Epithelial cell of prostate (primary cell): Measurements from ENCODE around the gene LSM2.
"Not testable (repeated sequence)": the region's sequence is repeated elsewhere in the genome, so short reads cannot be mapped to it uniquely, and the experiment has no call there.

Experiments used
- DNase-seq: peaks from one replicate; pipeline ENCODE4 v3.0.0-alpha.2; 2011; ENCODE audit warnings: low read depth, low spot score
- H3K27ac ChIP-seq: fragments of 450-650 bp; 2 replicates; pipeline ENCODE4 v1.5.1; 2017; ENCODE audit warnings: mild to moderate bottlenecking

LSM2 gene

GRCh38 chr6:31801031-31801927, 5.5 kb downstream of the LSM2 start:
- H3K27ac ChIP-seq, DNase-seq: not testable (repeated sequence)

DNA sequence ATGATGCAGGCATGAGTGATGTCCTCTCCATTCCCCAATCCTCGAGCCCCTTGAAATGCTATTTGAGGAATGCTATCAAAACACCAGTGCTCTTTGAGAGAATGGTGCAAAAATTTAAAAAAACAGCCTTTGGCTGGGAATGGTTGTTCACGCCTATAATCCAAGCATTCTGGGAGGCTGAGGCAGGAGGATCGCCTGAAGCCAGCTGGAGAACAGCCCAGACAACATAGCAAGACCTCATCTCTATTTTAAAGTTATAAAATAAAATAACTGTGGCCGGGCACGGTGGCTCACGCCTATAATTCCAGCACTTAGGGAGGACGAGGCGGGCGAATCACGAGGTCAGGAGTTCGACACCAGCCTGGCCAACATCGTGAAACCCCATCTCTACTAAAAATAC, 7.0 kb downstream of the LSM2 start:
- no peak for DNase-seq
- H3K27ac ChIP-seq, result no peak overlapping the region

GRCh38 chr6:31797588-31797987, 9.2 kb downstream of the LSM2 start:
- peak overlapping the region; percentile 94 for H3K27ac ChIP-seq
- DNase-seq, result no peak

DNA sequence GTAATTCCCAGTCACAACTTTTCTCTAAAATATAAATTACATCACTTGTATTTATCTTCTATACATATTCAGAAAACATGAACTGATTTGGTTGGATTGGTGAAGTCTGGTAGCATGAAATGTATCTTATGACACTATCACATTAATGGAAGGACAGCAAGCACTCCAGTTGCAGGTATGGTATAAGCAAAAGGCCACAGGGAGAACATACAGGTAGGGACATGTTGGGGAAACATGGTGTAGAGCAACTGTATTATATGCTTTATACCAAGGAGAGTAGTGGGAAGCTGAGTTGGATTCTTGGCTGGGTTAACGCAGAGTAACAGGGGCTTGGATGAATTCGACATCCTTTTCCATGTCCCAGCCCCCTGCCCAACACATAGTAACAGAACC, 9.8 kb downstream of the LSM2 start:
- no peak for DNase-seq
- H3K27ac ChIP-seq, result peak overlapping the region; percentile 94

GRCh38 chr6:31795616-31796298, 11.0 kb downstream of the LSM2 start, which contains the start of gene VARS1:
VARS1 (minus strand) TSS chr6:31795752; CDS start chr6:31795217, 535 bp downstream.
- peak; percentile 52 for DNase-seq
- peak within 1 kb of the TSS; percentile 94 for H3K27ac ChIP-seq

GRCh38 chr6:31794866-31795615, 11.7 kb downstream of the LSM2 start:
- peak overlapping the region; percentile 94 for H3K27ac ChIP-seq
- no peak for DNase-seq

DNA sequence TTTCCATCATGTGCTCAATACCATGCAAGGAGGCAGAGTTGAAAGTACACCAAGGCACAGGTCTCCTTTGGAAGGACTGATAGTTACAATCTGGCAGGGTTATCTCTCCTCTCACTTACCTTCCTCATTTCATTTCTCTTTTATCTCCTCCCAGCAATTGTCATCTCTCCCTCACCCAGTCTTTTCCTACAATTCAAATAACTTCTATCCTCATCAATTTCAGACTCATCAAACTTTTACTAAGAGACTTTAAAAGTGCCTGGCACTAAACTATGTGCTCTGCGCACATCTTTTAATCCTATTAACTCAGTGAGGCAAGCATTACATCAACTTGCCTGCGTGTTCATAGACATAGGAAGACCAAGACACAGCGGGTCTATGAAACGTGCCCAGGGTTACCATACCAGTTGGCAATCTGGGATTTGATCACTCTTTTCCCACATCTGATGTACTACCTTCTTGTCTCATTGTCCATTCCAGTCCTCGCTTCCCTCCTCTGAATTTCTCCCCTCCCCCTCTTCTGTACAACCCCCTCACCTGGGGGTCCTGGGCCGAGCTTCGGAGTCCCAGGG, 12.4 kb downstream of the LSM2 start:
- peak overlapping the region; percentile 94 for H3K27ac ChIP-seq
- no peak for DNase-seq

DNA sequence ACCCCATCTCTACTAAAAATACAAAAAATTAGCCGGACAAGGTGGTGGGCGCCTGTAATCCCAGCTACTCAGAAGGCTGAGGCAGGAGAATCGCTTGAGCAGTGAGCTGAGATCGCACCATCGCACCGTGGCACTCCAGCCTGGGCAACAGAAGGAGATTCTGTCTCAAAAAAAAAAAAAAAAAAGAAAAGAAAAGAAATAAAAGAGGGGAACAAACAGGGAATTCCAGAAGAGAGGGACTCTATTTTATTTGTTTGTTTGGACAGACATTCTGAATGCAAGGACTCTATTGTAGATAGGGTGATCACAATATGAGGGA, 12.9 kb downstream of the LSM2 start:
- DNase-seq, result not testable (repeated sequence)
- H3K27ac ChIP-seq, result peak overlapping the region; percentile 94

DNA sequence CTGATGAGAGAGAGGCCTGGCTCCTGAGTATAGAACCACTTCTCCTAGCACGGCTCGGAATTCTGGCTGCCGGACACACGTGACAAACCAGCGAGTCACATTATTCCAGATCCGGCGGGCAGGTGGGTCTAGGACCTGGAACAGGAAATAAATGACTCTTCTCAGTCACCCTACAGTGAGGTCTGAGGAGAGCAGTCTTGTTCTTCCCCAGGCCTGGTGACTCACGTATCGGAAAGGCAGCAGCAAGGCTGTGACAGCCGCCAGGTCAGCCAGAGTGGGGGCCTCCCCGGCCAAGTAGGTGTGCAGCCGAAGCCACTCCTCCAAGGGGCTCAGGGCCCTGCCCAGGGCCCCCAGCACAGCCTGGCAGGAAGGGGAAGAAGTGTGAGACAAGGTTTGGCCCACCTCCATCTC, 14.0 kb downstream of the LSM2 start:
- peak overlapping the region; percentile 94 for H3K27ac ChIP-seq
- DNase-seq, result peak; percentile 66

DNA sequence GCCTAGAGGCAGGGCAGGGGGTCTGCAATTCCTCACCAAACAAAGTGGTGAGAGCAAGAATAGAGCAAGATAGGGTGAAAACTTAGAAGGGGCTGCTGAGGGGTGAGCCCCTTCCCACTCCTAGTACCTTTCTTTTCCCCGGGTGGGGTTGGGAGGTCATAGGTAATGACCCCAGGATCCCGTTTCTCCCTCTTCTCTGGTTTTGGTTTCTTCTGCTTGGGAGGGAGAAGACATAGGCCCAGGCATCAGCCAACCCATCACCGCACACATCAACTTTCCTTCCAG, 14.7 kb downstream of the LSM2 start:
- no peak for DNase-seq
- peak overlapping the region; percentile 94 for H3K27ac ChIP-seq

DNA sequence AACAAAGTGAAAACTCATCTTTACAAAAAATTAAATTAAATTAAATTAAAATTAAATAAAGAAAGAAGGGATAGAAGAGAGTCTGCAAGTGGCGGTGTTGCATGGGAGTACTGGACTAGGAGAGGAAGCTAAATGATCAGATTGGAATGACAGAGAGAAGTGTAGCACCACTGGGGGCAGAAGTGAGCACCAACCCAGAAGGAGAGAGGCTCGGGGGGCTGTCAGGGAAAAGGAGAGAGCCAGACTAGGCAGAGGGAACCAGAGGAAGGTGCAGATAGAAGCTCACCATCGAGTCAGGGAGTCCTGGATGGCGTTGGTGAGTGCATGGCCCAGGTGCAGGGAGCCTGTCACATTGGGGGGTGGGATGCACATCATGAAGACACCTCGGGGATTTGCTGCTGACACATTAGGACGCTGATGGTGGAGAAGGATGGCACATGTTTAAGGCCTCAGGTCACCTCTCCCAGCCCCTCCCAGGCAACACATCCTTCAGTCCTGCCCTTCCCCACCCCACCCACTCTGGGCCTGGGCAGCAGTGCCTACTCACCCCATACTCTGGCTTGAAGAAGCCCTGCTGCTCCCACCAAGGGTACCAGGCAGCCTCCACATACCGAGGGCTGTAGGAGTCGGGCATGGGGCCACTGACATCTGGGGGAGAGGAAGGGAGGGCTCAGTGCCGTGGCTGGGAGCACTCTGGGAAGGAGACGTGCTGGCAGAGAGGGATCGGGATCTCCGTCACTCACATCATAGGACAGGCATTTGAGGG, 15.3 kb downstream of the LSM2 start:
- DNase-seq, result no peak

DNA sequence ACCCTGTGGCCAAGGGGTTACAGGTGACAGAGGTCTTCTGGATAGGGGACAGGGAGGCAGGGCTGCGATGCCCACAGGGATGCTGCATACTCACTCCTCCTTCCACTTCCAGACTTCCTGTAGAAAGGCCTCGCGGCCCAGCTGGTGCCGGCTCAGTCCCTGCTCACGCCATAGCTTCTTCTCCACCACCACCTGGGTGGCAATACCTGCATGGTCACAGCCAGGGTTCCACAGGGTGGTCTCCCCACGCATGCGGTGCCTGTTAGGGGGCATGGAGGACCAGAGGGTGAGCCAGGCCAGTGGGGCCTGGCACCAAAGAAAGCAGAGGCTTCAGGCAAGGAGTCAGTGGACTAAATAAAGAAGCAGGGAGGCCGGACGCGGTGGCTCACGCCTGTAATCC, 21.3 kb downstream of the LSM2 start:
- no peak overlapping the region for H3K27ac ChIP-seq
- DNase-seq, result no peak

More for the DNA sequence above, 15.3 kb downstream of the LSM2 start:
- H3K27ac ChIP-seq, result peak overlapping the region; percentile 94

DNA sequence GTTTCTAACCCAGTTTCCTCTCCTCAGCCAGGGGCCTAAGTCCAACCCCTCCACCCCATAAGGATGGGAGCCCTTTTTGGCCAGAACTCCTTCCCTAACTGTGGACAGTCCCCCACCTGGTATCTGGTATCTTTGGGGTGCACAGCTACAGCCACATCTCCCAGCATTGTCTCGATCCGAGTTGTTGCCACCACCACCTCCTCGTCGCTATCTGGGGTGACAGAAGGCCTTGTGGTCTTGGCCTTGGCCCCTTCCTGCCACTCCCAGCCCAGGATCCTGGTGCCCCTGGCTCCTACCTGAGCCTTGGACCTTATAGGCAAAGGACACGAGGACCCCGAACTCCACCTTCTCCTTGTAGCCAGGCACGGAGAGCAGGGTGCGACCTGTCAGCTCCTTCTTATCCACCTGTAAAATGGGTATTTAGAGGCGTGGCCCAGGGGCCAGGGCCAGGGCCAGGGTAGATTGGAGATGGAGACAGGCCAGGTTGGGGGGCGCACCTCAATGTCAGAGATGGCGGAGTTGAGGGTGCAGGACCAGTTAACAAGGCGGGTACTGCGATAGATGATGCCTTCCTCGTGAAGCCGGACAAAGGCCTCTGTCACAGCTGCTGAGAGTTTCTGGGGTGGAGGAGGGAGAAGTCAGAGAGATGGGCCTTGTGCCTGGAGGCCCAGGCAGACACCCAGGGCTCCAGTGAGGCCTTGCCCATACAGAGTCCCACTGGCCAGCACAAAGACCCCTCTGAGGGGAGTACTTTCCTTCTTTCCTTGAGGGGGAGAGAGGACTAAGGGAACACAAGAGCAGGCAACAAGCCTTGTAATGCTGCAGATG, 22.5 kb downstream of the LSM2 start:
- H3K27ac ChIP-seq, result no peak overlapping the region

DNA sequence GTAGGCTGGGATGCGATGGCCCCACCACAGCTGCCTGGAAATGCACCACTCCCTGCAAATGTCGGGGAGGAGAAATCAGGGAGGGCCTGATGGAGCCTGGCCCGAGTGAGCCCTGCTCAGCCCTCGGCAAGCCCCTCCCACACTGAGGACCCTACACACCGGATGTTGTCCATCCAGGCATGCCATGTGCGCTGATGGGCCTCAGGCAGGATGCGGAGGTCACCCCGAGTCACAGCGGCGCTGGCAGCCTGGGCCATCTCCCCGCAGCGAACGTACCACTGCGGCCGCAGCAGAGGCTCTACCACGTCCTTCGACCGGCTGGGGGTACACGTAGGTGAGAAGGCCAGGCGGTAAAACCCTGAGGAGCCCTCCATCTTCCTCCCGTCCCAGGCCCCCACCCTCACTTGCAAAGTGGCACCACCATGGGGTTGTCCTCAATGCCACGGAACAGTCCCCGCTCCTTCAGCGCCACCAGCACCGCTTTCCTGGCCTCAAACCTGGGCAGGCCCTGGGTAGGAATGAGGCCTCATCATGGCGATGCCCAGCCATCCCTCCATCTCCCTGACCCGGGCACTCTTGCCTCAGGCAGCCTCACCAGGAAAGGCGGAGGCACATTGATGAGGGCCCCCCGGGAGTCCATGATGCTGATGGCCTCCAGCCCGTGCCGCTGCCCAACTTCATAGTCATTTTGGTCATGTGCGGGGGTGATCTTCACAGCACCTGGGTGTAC, 24.5 kb downstream of the LSM2 start:
- H3K27ac ChIP-seq, result no peak overlapping the region
- no peak for DNase-seq

More for the DNA sequence above, 22.5 kb downstream of the LSM2 start:
- DNase-seq, result no peak

GRCh38 chr6:31781244-31782125, 25.3 kb downstream of the LSM2 start:
- no peak overlapping the region for H3K27ac ChIP-seq
- DNase-seq, result no peak

- DNase-seq, result no peak
- H3K27ac ChIP-seq, result no peak overlapping the region
Observed at GRCh38 chr6:31780507-31781243, 26.1 kb downstream of the LSM2 start.

- DNase-seq, result no peak
Observed at GRCh38 chr6:31779908-31780307, 26.9 kb downstream of the LSM2 start.

More at GRCh38 chr6:31779908-31780307, 26.9 kb downstream of the LSM2 start:
- H3K27ac ChIP-seq, result no peak overlapping the region
